IMR-90 (cell line): ENCODE data around the gene THOP1. TPM values are rescaled to one million over a fixed set of nuclear protein-coding genes. Genes with fewer than 3 reads are reported as not detected.

Experiments used
- ATAC-seq: fragments of 200-7000 bp; cut with Tn5 transposase; 2 replicates; pipeline ENCODE4 v1.9.1; 2020; ENCODE audit warnings: low read depth, mild to moderate bottlenecking, moderate library complexity
- BruUV-seq: library from RNA; stranded (reverse); fragments of 400-500 nt; replicated peaks from 2 replicates; lab custom pipeline; 2021; lab: Mats Ljungman, UMichigan
- CTCF ChIA-PET: fragments of 300-600 bp; formaldehyde crosslinking; extraction: SDS; loops from one replicate; lab custom pipeline; 2021; ENCODE audit warnings: antibody characterized with exemption; lab: Yijun Ruan, JAX
- POLR2A ChIA-PET: fragments of 300-600 bp; sonication (Branson Sonifier 250); formaldehyde crosslinking; loops from one replicate; lab custom pipeline; 2022; ENCODE audit warnings: antibody characterized with exemption; ENCODE audit not compliant: unreplicated experiment; lab: Charles Lee
- DNase-seq: peaks from one replicate; pipeline ENCODE4 v3.0.0; 2013
- H2AFZ ChIP-seq: replicated peaks from 2 replicates; pipeline ENCODE3; 2013; ENCODE audit warnings: low read length, mild to moderate bottlenecking; ENCODE audit not compliant: poor library complexity
- H2AK5ac ChIP-seq: 2 replicates; pipeline ENCODE4 v1.6.1; 2013; ENCODE audit warnings: low read depth, low read length, inconsistent platforms
- H2AK9ac ChIP-seq: replicated peaks from 2 replicates; pipeline ENCODE3; 2013; ENCODE audit warnings: mild to moderate bottlenecking, low read depth, low read length, moderate library complexity; ENCODE audit not compliant: poor library complexity
- H2BK120ac ChIP-seq: 2 replicates; pipeline ENCODE4 v1.6.1; 2013; ENCODE audit warnings: low read depth, low read length, inconsistent platforms
- H2BK15ac ChIP-seq: 3 replicates; pipeline ENCODE4 v1.6.1; 2013; ENCODE audit warnings: low read depth, low read length, inconsistent platforms
- H2BK20ac ChIP-seq: 2 replicates; pipeline ENCODE4 v1.6.1; 2013; ENCODE audit warnings: low read depth, mild to moderate bottlenecking, inconsistent platforms, low read length, moderate library complexity
- H2BK5ac ChIP-seq: 2 replicates; pipeline ENCODE4 v1.6.1; 2013; ENCODE audit warnings: mild to moderate bottlenecking, low read depth, low read length, inconsistent platforms; ENCODE audit not compliant: poor library complexity, severe bottlenecking
- H3K14ac ChIP-seq: replicated peaks from 2 replicates; pipeline ENCODE4 v1.6.1; 2013; ENCODE audit warnings: low read depth, low read length, inconsistent platforms
- H3K18ac ChIP-seq: 2 replicates; pipeline ENCODE4 v1.6.1; 2013; ENCODE audit warnings: low read depth, low read length, control low read depth
- H3K23ac ChIP-seq: 2 replicates; pipeline ENCODE4 v1.6.1; 2013; ENCODE audit warnings: low read depth, low read length, inconsistent platforms
- H3K27ac ChIP-seq: 2 replicates; pipeline ENCODE4 v1.5.1; 2013; ENCODE audit warnings: mild to moderate bottlenecking, control low read depth, low read length; ENCODE audit not compliant: insufficient read depth
- H3K27me3 ChIP-seq: 2 replicates; pipeline ENCODE4 v1.6.1; 2013; ENCODE audit warnings: low read length; ENCODE audit not compliant: control insufficient read depth, insufficient read depth
- H3K36me3 ChIP-seq: 2 replicates; pipeline ENCODE4 v1.6.1; 2013; ENCODE audit warnings: low read length, mixed read lengths; ENCODE audit not compliant: control insufficient read depth, insufficient read depth
- H3K4ac ChIP-seq: 2 replicates; pipeline ENCODE4 v1.6.1; 2013; ENCODE audit warnings: low read depth, low read length, inconsistent platforms
- H3K4me1 ChIP-seq: 2 replicates; pipeline ENCODE4 v1.6.1; 2013; ENCODE audit warnings: low read length, mixed read lengths; ENCODE audit not compliant: control insufficient read depth, insufficient read depth
- H3K4me2 ChIP-seq: 2 replicates; pipeline ENCODE4 v1.6.1; 2013; ENCODE audit warnings: low read depth, mild to moderate bottlenecking, control low read depth, low read length, moderate library complexity
- H3K4me3 ChIP-seq: 2 replicates; pipeline ENCODE4 v1.5.1; 2013; ENCODE audit warnings: low read depth, mild to moderate bottlenecking, control low read depth, low read length, moderate library complexity; ENCODE audit not compliant: insufficient read depth
- H3K56ac ChIP-seq: 2 replicates; pipeline ENCODE4 v1.6.1; 2013; ENCODE audit warnings: low read length, inconsistent platforms; ENCODE audit not compliant: insufficient read depth; ENCODE audit errors: extremely low read depth
- H3K79me1 ChIP-seq, 2 experiments: 2 replicates each; pipeline ENCODE4 v1.6.1; 2013; ENCODE audit warnings: low read length in 2 of 2, inconsistent platforms in 1 of 2, low read depth in 1 of 2
- H3K9ac ChIP-seq: 2 replicates; pipeline ENCODE4 v1.6.1; 2013; ENCODE audit warnings: low read depth, low read length, control low read depth
- H3K9me1 ChIP-seq: 2 replicates; pipeline ENCODE4 v1.6.1; 2013; ENCODE audit warnings: low read length, inconsistent platforms; ENCODE audit not compliant: insufficient read depth
- H3K9me3 ChIP-seq: 2 replicates; pipeline ENCODE4 v1.6.1; 2013; ENCODE audit warnings: low read length; ENCODE audit not compliant: control insufficient read depth, insufficient read depth
- H4K20me1 ChIP-seq: 2 replicates; pipeline ENCODE4 v1.6.1; 2013; ENCODE audit warnings: low read length, inconsistent platforms; ENCODE audit not compliant: insufficient read depth
- H4K5ac ChIP-seq: 2 replicates; pipeline ENCODE4 v1.6.1; 2013; ENCODE audit warnings: mild to moderate bottlenecking, low read depth, low read length, control low read depth
- H4K8ac ChIP-seq, 2 experiments: 2 replicates each; pipeline ENCODE4 v1.6.1; 2013; ENCODE audit warnings: low read depth in 2 of 2, low read length in 2 of 2, control low read depth in 1 of 2, inconsistent platforms in 1 of 2
- H4K91ac ChIP-seq: 2 replicates; pipeline ENCODE4 v1.6.1; 2013; ENCODE audit warnings: low read depth, low read length, inconsistent platforms; ENCODE audit not compliant: insufficient read depth
- CEBPB ChIP-seq: IDR thresholded peaks from 2 replicates; pipeline ENCODE4 v1.6.1; 2012; ENCODE audit warnings: low read depth, low read length, improper control_type of control experiment
- CTCF ChIP-seq: conservative IDR thresholded peaks from 2 replicates; pipeline ENCODE4 v1.5.1; 2012; ENCODE audit warnings: mild to moderate bottlenecking, low read depth, low read length, improper control_type of control experiment
- ELK1 ChIP-seq: fragments of 150-350 bp; IDR thresholded peaks from 2 replicates; pipeline ENCODE4 v1.6.1; 2016; ENCODE audit warnings: low read depth, mild to moderate bottlenecking, low read length, moderate library complexity, borderline replicate concordance
- FOS ChIP-seq: fragments of 150-350 bp; IDR thresholded peaks from 2 replicates; pipeline ENCODE4 v1.6.1; 2016; ENCODE audit warnings: low read depth, low read length
- MAFK ChIP-seq: IDR thresholded peaks from 2 replicates; pipeline ENCODE4 v1.6.1; 2012; ENCODE audit warnings: low read depth, low read length, improper control_type of control experiment
- MAZ ChIP-seq: IDR thresholded peaks from 2 replicates; pipeline ENCODE4 v1.6.1; 2012; ENCODE audit warnings: low read depth, mild to moderate bottlenecking, low read length, improper control_type of control experiment, moderate library complexity, borderline replicate concordance
- NFE2L2 ChIP-seq: fragments of 150-350 bp; IDR thresholded peaks from 2 replicates; pipeline ENCODE4 v1.6.1; 2016; ENCODE audit warnings: low read depth, mild to moderate bottlenecking, low read length
- RAD21 ChIP-seq: IDR thresholded peaks from 2 replicates; pipeline ENCODE4 v1.6.1; 2012; ENCODE audit warnings: low read length, improper control_type of control experiment
- RCOR1 ChIP-seq: IDR thresholded peaks from 2 replicates; pipeline ENCODE4 v1.6.1; 2012; ENCODE audit warnings: mild to moderate bottlenecking, low read length, improper control_type of control experiment; ENCODE audit not compliant: insufficient replicate concordance
- RFX5 ChIP-seq: IDR thresholded peaks from 2 replicates; pipeline ENCODE4 v1.8.0; 2012; ENCODE audit warnings: low read depth, mild to moderate bottlenecking, low read length, moderate library complexity
- USF2 ChIP-seq: fragments of 150-350 bp; IDR thresholded peaks from 2 replicates; pipeline ENCODE4 v1.6.1; 2017; ENCODE audit warnings: mild to moderate bottlenecking, antibody characterized with exemption, low read length, low read depth
- WGBS, 2 experiments: methylation state at CpG; one replicate each; pipeline versions ENCODE4 v1.1.5 to v1.1.7; 2013; ENCODE audit warnings: missing lambda C conversion rate in 2 of 2; ENCODE audit not compliant: insufficient read length in 1 of 2; ENCODE audit errors: extremely low coverage in 2 of 2; 5-methylcytosine and 5-hydroxymethylcytosine counted together
- dilution Hi-C: fragments of 300-500 bp; cut with HindIII; formaldehyde crosslinking; loops from one replicate; pipeline ENCODE4 v1.14.3; 2018; ENCODE audit warnings: low sequenced_read_pairs; ENCODE audit not compliant: unreplicated experiment
- in situ Hi-C: fragments of 300-500 bp; cut with MboI; formaldehyde crosslinking; loops from 3 replicates; pipeline ENCODE4 v1.14.3; 2019; ENCODE audit warnings: low sequenced_read_pairs, inconsistent platforms, mixed read lengths
- intact Hi-C: fragments of 100-400 bp; cut with micrococcal nuclease; formaldehyde crosslinking; loops from 2 replicates; pipeline ENCODE4 v1.10.0; 2022
- polyA plus RNA-seq, 3 experiments: library from polyadenylated mRNA; depleted of rRNA; stranded (reverse); fragments of >200 nt; gene quantifications; 2 replicates each; pipeline ENCODE4 v1.2.3, GENCODE V29; 2012; ENCODE audit warnings: low replicate concordance in 1 of 3
- total RNA-seq: library from RNA; depleted of rRNA; stranded (reverse); fragments of >200 nt; gene quantifications from 2 replicates; pipeline ENCODE4 v1.2.3, GENCODE V29; 2012

The THOP1 gene
- total and polyA plus RNA-seq, 2 of the 4 experiments (the other 2 are of a cell fraction) = 57.5 to 91.9 TPM

- Histone ChIP-seq H3K79me1 (peaks cover 6 to 11% of the 10 kb centered on the region in 2 experiments; a peak in 2 of 4 replicates), H4K91ac (no peak overlapping the region), H2AFZ (no peak overlapping the region), H3K4me1 (no peaks in the 10 kb centered on the region; the same call in 1 of the 2 replicates), H3K27ac (no peak overlapping the region), H3K4me2 (no peak overlapping the region), H2AK5ac (no peak overlapping the region), H3K23ac (no peak overlapping the region), H3K27me3 (no peaks in the 10 kb centered on the region), H3K4me3 (no peak overlapping the region), H3K4ac (no peak overlapping the region), H3K36me3 (peaks cover 20% of the 10 kb centered on the region; the same call in 1 of the 2 replicates), H4K8ac (no peak overlapping the region), H4K20me1 (no peaks in the 10 kb centered on the region), H3K9me3 (peaks cover 17% of the 10 kb centered on the region), H2BK5ac (no peak overlapping the region), H2AK9ac (no peak overlapping the region), H2BK120ac (no peak overlapping the region), H3K14ac (no peak overlapping the region), H3K56ac (no peak overlapping the region), H3K9me1 (0 out of 2 replicates have a peak, but pooled peaks cover 4% of the 10 kb centered on the region), H2BK15ac (no peak overlapping the region), H4K5ac (no peak overlapping the region), H2BK20ac (no peak overlapping the region), H3K9ac (no peak overlapping the region), H3K18ac (no peak overlapping the region)
- ATAC-seq (no peak), DNase-seq (no peak)
- intact Hi-C loops (no loop called here), dilution Hi-C loops (no loop called here), in situ Hi-C loops (no loop called here)
- BruUV-seq = no TSS peak
- POLR2A ChIA-PET = no interaction called here
- 73% methylated on average over 3 of the region's 9 CpGs; no CpG with 5 or more reads in 1 of the 2 experiments for WGBS, 2 experiments
- TF ChIP-seq FOS (no peak), RAD21 (no peak), MAFK (no peak), CTCF (no peak), MAZ (no peak), ELK1 (no peak), CEBPB (no peak), RCOR1 (no peak), USF2 (no peak), NFE2L2 (no peak), RFX5 (no peak)
- CTCF ChIA-PET = no interaction called here
These were observed 38.3 kb downstream of the THOP1 start for GRCh38 chr19:2823646-2824045.
